Loucy (cell line): Measurements from ENCODE around the gene ADAMTS2.

ENCODE experiments used
- H2AFZ ChIP-seq: fragments of 200-600 bp; sonication (generic); 2 replicates; pipeline ENCODE4 v1.6.0; 2016; ENCODE audit warnings: antibody characterized with exemption, mild to moderate bottlenecking, low read length, moderate library complexity
- H3F3A ChIP-seq: fragments of 200-600 bp; 2 replicates; pipeline ENCODE4 v1.6.0; 2016; ENCODE audit warnings: antibody characterized with exemption, low read depth, mild to moderate bottlenecking
- H3K27me3 ChIP-seq: fragments of 200-600 bp; sonication (generic); 2 replicates; pipeline ENCODE4 v1.6.1; 2014; ENCODE audit warnings: low read length, mild to moderate bottlenecking; ENCODE audit not compliant: insufficient read depth, poor library complexity, severe bottlenecking
- H3K36me3 ChIP-seq: fragments of 200-600 bp; sonication (generic); 2 replicates; pipeline ENCODE4 v1.6.1; 2016; ENCODE audit warnings: low read length; ENCODE audit not compliant: insufficient read depth
- H3K4me1 ChIP-seq: fragments of 200-600 bp; sonication (generic); 2 replicates; pipeline ENCODE4 v1.5.1; 2014; ENCODE audit warnings: low read length, mild to moderate bottlenecking; ENCODE audit not compliant: insufficient read depth, poor library complexity, severe bottlenecking
- H3K4me2 ChIP-seq: fragments of 200-600 bp; sonication (generic); 2 replicates; pipeline ENCODE4 v1.6.0; 2014; ENCODE audit warnings: antibody characterized with exemption, low read length, low read depth, mild to moderate bottlenecking; ENCODE audit not compliant: poor library complexity, severe bottlenecking
- H3K4me3 ChIP-seq: fragments of 200-600 bp; sonication (generic); 2 replicates; pipeline ENCODE4 v1.5.1; 2014; ENCODE audit warnings: low read length, mild to moderate bottlenecking, mixed read lengths; ENCODE audit not compliant: poor library complexity, severe bottlenecking
- H3K79me2 ChIP-seq: fragments of 200-600 bp; sonication (generic); 2 replicates; pipeline ENCODE4 v1.6.1; 2014; ENCODE audit warnings: low read length; ENCODE audit not compliant: insufficient read depth
- H3K9ac ChIP-seq: fragments of 200-600 bp; sonication (generic); 2 replicates; pipeline ENCODE4 v1.6.0; 2014; ENCODE audit warnings: mild to moderate bottlenecking, low read depth, low read length, moderate library complexity; ENCODE audit not compliant: poor library complexity, severe bottlenecking
- H3K9me2 ChIP-seq: fragments of 200-600 bp; sonication (generic); replicated peaks from 2 replicates; pipeline ENCODE4 v1.6.1; 2016; ENCODE audit warnings: low read depth, low read length, mixed read lengths
- H3K9me3 ChIP-seq: fragments of 200-600 bp; sonication (generic); 2 replicates; pipeline ENCODE4 v1.6.1; 2014; ENCODE audit warnings: mild to moderate bottlenecking, antibody characterized with exemption, low read length, low read depth; ENCODE audit not compliant: insufficient read depth
- H4K20me1 ChIP-seq: fragments of 200-600 bp; sonication (generic); 2 replicates; pipeline ENCODE4 v1.6.0; 2014; ENCODE audit warnings: antibody characterized with exemption, low read length, mild to moderate bottlenecking; ENCODE audit not compliant: insufficient read depth, poor library complexity, severe bottlenecking
- EZH2phosphoT487 ChIP-seq: fragments of 200-600 bp; IDR thresholded peaks from 2 replicates; pipeline ENCODE4 v1.6.1; 2018; ENCODE audit warnings: antibody characterized with exemption, mild to moderate bottlenecking, moderate library complexity, borderline replicate concordance
- TF ChIP-seq, protein P1 (sequence below): fragments of 200-600 bp; sonication (generic); conservative IDR thresholded peaks from 2 replicates; pipeline ENCODE4 v1.5.1; 2014; ENCODE audit warnings: mild to moderate bottlenecking, antibody characterized with exemption, low read length

Gene ADAMTS2

GRCh38 chr5:179170606-179171005 is 174.7 kb downstream of the ADAMTS2 start:
- Histone ChIP-seq H3K79me2 (no peaks in the 10 kb centered on the region), H3K9ac (no peak overlapping the region), H3K9me3 (no peaks in the 10 kb centered on the region; the same call in 1 of the 2 replicates), H3K4me2 (no peak overlapping the region), H3K4me1 (no peaks in the 10 kb centered on the region), H4K20me1 (no peaks in the 10 kb centered on the region), H3K9me2 (no peaks in the 10 kb centered on the region), H3K4me3 (no peak overlapping the region), H2AFZ (no peak overlapping the region), H3F3A (no peaks in the 10 kb centered on the region), H3K36me3 (no peaks in the 10 kb centered on the region), H3K27me3 (no peaks in the 10 kb centered on the region)
- TF ChIP-seq, protein P1, sequence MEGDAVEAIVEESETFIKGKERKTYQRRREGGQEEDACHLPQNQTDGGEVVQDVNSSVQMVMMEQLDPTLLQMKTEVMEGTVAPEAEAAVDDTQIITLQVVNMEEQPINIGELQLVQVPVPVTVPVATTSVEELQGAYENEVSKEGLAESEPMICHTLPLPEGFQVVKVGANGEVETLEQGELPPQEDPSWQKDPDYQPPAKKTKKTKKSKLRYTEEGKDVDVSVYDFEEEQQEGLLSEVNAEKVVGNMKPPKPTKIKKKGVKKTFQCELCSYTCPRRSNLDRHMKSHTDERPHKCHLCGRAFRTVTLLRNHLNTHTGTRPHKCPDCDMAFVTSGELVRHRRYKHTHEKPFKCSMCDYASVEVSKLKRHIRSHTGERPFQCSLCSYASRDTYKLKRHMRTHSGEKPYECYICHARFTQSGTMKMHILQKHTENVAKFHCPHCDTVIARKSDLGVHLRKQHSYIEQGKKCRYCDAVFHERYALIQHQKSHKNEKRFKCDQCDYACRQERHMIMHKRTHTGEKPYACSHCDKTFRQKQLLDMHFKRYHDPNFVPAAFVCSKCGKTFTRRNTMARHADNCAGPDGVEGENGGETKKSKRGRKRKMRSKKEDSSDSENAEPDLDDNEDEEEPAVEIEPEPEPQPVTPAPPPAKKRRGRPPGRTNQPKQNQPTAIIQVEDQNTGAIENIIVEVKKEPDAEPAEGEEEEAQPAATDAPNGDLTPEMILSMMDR: no peak
- TF ChIP-seq EZH2phosphoT487: no peak

DNA sequence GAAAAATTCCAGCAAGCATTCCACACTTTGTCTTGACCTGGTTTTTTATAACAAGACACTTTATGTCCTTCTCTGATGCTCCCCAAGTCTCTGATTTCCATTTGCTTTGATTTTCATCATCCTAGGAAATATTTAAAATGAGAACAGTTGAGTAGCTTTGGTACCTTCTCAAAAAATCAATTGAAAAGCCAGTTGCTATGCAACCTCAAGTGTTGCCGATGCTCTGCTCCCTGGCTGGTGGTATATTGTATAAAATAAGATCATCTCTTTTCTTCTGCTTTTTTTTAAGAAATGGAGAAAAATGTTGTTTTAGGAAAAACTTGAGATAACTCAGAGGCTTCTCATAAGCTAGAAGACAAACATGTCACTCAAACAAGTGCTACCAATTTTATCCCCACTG is 175.4 kb downstream of the ADAMTS2 start:
- TF ChIP-seq EZH2phosphoT487: no peak
- TF ChIP-seq, protein P1: no peak
- no peaks in the 10 kb centered on the region for H3F3A ChIP-seq
- H3K9me2 ChIP-seq: no peaks in the 10 kb centered on the region
- no peak overlapping the region for H3K4me2 ChIP-seq
- H3K27me3 ChIP-seq: no peaks in the 10 kb centered on the region
- no peak overlapping the region for H2AFZ ChIP-seq
- no peaks in the 10 kb centered on the region for H4K20me1 ChIP-seq
- no peaks in the 10 kb centered on the region; the same call in 1 of the 2 replicates for H3K9me3 ChIP-seq
- no peaks in the 10 kb centered on the region for H3K36me3 ChIP-seq
- no peak overlapping the region for H3K4me3 ChIP-seq
- no peaks in the 10 kb centered on the region for H3K4me1 ChIP-seq
- no peak overlapping the region for H3K9ac ChIP-seq
- no peaks in the 10 kb centered on the region for H3K79me2 ChIP-seq

GRCh38 chr5:179168664-179169063 is 176.6 kb downstream of the ADAMTS2 start:
- Histone ChIP-seq H3K79me2 (no peaks in the 10 kb centered on the region), H3K9me2 (no peaks in the 10 kb centered on the region), H3K9me3 (no peaks in the 10 kb centered on the region; the same call in 1 of the 2 replicates), H3K4me3 (no peak overlapping the region), H3K9ac (no peak overlapping the region), H3K27me3 (no peaks in the 10 kb centered on the region), H3K4me1 (no peaks in the 10 kb centered on the region), H3K36me3 (no peaks in the 10 kb centered on the region), H3K4me2 (no peak overlapping the region), H3F3A (no peaks in the 10 kb centered on the region), H2AFZ (no peak overlapping the region), H4K20me1 (no peaks in the 10 kb centered on the region)
- TF ChIP-seq EZH2phosphoT487: no peak
- TF ChIP-seq, protein P1: no peak
